GM21529 (cell line): ENCODE results near the gene UGT1A1.

Experiments used
- ATAC-seq: cut with Tn5 transposase; IDR thresholded peaks from one replicate; pipeline ENCODE4 v1.9.1; 2021; ENCODE audit not compliant: unreplicated experiment

UGT1A1 gene

DNA sequence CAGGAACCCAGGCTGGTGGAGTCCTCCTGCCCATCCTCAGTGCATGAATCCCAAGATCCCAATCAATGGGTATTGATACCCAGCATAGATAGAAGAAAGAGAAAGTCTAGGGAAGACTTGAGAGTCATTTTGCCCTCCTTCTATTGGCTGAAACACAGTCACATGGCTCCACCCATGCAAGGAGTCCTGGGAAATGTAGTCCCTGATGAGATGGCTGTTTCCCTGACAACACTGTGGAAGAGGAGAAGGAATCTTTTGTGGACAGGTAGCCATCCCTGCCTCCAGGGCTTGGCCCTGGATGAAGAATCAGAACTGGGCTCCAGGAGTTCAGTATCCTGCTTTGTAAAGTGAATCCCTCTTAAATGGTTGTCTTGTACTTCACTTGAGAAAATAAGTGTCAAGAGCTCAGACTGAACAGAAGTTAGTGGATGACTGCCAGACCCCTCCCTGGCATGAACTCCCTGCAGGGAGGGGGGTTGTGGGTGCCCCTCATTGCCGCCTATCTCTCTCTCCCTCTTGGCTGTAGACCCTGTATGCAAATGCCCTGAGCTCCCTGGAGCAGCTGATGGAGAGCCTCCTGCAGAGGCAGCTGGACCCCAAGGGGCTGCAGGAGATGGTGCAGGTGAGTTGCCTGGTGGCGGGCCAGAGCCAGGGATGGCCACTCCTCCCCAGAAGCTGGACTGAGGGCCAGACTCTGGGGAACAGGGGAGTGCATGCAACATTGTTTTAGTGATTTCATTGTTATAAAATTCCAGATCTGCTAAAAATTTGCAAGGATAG, 54.2 kb downstream of the UGT1A1 start:
- no peak for ATAC-seq

GRCh38 chr2:233815861-233816260, 55.8 kb downstream of the UGT1A1 start:
- no peak for ATAC-seq

- ATAC-seq = no peak
These were observed 56.3 kb downstream of the UGT1A1 start for GRCh38 chr2:233816334-233816733.

- ATAC-seq = no peak
These were observed 56.7 kb downstream of the UGT1A1 start for GRCh38 chr2:233816771-233817170.

DNA sequence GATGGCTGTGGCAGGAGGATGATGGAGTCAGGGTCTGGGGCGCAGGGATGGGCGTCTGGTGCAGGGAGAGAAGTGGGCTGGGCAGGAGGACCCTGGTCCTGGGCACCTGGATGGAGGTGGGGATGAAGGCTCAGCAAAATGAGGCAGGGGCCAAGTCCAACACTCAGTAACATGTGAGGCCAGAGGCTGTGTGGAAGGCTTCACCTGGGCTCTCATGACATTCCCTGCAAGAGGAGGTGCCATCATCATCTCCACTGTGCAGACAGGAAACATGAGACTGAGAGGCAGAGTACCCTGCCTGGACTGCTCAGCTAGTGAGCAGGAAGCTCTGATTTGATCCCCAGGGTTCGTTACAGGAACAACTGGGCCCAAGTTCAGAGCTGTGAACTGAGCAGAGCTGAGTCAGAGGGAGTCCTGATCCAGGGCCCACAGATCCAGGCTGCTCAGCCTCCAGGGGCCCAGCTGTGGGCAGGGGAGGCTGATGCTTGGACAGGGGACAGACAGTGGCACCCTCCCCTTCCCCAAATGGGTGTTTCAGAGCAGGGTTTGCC, 57.4 kb downstream of the UGT1A1 start:
- no peak for ATAC-seq

- no peak for ATAC-seq
These were observed 58.0 kb downstream of the UGT1A1 start for GRCh38 chr2:233817995-233818638.

- ATAC-seq = no peak
These were observed 58.9 kb downstream of the UGT1A1 start for GRCh38 chr2:233818639-233819621.

GRCh38 chr2:233819884-233820773, 60.1 kb downstream of the UGT1A1 start:
- ATAC-seq = no peak

GRCh38 chr2:233820774-233821105, 60.7 kb downstream of the UGT1A1 start:
- ATAC-seq = no peak

DNA sequence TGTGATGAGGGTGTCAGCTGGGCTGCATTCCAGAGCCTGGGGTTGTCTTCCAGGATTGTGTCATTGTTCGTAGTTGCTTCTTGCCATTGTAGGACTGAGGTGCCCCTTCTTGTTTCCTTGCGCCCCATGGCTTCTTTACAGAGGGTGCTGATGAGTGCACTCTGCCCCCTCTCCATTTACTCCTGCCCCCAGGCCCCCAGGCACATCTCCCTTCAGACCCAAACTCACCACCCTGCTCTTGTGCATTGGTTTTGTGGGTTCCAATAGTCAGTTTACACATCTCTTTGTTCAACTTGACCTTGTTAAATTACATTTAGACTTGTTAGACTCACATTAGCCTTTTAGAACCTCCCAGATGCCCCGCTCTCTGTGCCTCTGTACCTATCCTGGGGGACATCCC, 61.1 kb downstream of the UGT1A1 start:
- ATAC-seq = no peak

GRCh38 chr2:233821709-233822100, 61.6 kb downstream of the UGT1A1 start:
- no peak for ATAC-seq

GRCh38 chr2:233822101-233822771, 62.2 kb downstream of the UGT1A1 start:
- ATAC-seq = no peak
